Measurements from ENCODE around the gene INSYN1. TPM values are rescaled to one million over a fixed set of nuclear protein-coding genes. Genes with fewer than 3 reads are reported as not detected.

INSYN1 gene
- total RNA-seq, 4 donors from 2014 or later, result 12.5 to 27.4 (median 23.8) TPM

DNA sequence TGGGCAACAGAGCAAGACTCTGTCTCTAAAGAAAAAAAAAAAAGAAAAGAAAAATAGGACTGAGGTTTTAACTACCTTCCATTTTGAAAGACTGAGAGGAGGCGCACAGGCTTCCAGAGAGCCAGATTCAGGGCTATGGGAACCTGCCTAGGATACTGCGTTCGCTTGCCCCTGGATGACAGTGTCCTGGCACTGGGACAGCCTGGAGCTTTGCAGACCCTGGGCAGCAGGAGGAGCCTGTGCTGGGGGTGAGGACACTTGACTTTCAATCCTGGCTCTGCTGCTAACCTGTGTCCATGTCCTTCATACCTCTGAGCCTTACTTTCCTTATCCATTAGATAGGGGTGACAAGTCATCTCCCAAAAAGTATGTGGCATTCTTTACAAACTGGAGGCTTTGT lies 37.7 kb downstream of the INSYN1 start:
- Histone ChIP-seq H3K36me3 (peaks cover 18 to 36% (median 28%) of the 10 kb centered on the region in 4 donors), H3K27me3 (peaks cover 0 to 3% (median 0%) of the 10 kb centered on the region in 4 donors), H3K9me3 (no peaks in the 10 kb centered on the region), H3K27ac (replicated peaks in 1 of 4) (no peak overlapping the region), H3K4me1 (peaks cover 0 to 8% (median 2%) of the 10 kb centered on the region in 4 donors), H3K4me3 (no peak overlapping the region)
- no peak for TF ChIP-seq POLR2AphosphoS5 (IDR thresholded peaks at IDR 0.05)
- TF ChIP-seq, protein P1, sequence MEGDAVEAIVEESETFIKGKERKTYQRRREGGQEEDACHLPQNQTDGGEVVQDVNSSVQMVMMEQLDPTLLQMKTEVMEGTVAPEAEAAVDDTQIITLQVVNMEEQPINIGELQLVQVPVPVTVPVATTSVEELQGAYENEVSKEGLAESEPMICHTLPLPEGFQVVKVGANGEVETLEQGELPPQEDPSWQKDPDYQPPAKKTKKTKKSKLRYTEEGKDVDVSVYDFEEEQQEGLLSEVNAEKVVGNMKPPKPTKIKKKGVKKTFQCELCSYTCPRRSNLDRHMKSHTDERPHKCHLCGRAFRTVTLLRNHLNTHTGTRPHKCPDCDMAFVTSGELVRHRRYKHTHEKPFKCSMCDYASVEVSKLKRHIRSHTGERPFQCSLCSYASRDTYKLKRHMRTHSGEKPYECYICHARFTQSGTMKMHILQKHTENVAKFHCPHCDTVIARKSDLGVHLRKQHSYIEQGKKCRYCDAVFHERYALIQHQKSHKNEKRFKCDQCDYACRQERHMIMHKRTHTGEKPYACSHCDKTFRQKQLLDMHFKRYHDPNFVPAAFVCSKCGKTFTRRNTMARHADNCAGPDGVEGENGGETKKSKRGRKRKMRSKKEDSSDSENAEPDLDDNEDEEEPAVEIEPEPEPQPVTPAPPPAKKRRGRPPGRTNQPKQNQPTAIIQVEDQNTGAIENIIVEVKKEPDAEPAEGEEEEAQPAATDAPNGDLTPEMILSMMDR (IDR thresholded peaks at IDR 0.05), result no peak
- TF ChIP-seq POLR2A (IDR thresholded peaks at IDR 0.05; ENCODE audit: low read depth), result no peak
- no peak for TF ChIP-seq EP300 (IDR thresholded peaks at IDR 0.05)
- no peak for DNase-seq (ENCODE audit: extremely low spot score)
- 85% methylated on average over 3 of the region's 3 CpGs for WGBS
- intact Hi-C loops (cut with DNase I), result no loop called here

DNA sequence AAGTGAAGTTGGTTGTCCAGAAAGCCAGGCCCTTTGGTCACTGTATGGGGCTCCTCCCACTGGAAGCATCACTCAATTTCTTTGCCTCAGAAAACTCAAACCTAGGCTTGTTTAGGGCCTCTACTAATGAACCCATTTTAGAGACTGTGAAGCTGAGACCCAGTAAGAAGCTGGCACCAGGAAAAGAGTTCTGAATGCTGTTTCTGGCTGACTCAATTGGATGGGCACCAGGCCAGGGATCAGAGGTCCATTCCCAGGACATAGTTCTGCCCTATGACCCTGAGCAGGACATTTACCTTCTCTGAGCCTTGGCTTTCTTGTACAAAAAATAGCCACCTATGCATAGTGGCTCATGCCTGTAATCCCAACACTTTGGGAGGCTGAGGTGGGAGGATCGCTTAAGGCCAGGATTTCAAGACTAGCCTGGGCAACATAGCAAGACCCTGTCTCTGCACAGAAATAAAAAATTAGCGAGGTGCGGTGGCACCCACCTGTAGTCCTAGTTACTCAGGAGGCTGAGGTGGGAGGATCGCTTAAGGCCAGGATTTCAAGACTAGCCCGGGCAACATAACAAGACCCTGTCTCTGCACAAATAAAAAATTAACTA lies 38.4 kb downstream of the INSYN1 start:
- Histone ChIP-seq H3K27me3 (no peaks in the 10 kb centered on the region), H3K4me3 (no peak overlapping the region), H3K36me3 (peaks cover 18 to 42% (median 32%) of the 10 kb centered on the region in 4 donors), H3K9me3 (no peaks in the 10 kb centered on the region), H3K4me1 (peaks cover 0 to 8% (median 2%) of the 10 kb centered on the region in 4 donors), H3K27ac (replicated peaks in 1 of 4) (no peak overlapping the region)
- no peak for DNase-seq (ENCODE audit: extremely low spot score)
- intact Hi-C loops (cut with DNase I), result no loop called here
- TF ChIP-seq POLR2A (IDR thresholded peaks at IDR 0.05; ENCODE audit: low read depth) (no peak), EP300 (IDR thresholded peaks at IDR 0.05) (no peak), POLR2AphosphoS5 (IDR thresholded peaks at IDR 0.05) (no peak)
- TF ChIP-seq, protein P1 (IDR thresholded peaks at IDR 0.05), result no peak
- WGBS, result 86% methylated on average over 5 of the region's 5 CpGs

DNA sequence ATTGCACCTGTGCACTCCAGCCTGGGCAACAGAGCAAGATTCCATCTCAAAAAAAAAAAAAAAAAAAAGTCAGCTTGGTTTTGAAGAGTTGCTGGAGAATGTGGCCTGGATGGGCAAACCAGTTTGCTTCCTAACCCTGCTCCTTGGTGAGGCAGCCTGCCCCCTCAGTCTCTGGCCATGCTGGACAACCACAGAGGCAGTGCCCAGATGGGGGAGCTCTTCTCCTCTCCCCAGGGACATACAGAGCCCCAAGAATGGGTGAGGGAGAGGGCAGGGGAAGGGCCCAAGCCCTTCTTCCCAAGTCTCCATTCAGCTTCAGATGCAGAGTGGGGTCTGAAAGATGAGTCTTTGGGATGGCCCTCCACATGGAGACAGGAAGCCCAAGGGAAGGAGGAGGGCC lies 41.0 kb downstream of the INSYN1 start:
- H3K4me3 ChIP-seq, result no peak overlapping the region
- H3K9me3 ChIP-seq, result no peaks in the 10 kb centered on the region
- H3K36me3 ChIP-seq, result peaks cover 18 to 69% (median 54%) of the 10 kb centered on the region in 4 donors
- no peak overlapping the region for H3K27ac ChIP-seq (replicated peaks in 1 of 4)
- intact Hi-C loops (cut with DNase I), result no loop called here
- TF ChIP-seq, protein P1 (IDR thresholded peaks at IDR 0.05), result no peak
- TF ChIP-seq EP300 (IDR thresholded peaks at IDR 0.05), result no peak
- no peak for TF ChIP-seq POLR2A (IDR thresholded peaks at IDR 0.05; ENCODE audit: low read depth)
- no peak for TF ChIP-seq POLR2AphosphoS5 (IDR thresholded peaks at IDR 0.05)
- DNase-seq (ENCODE audit: extremely low spot score), result no peak
- H3K4me1 ChIP-seq, result peaks cover 0 to 8% (median 2%) of the 10 kb centered on the region in 4 donors
- no peaks in the 10 kb centered on the region for H3K27me3 ChIP-seq

DNA sequence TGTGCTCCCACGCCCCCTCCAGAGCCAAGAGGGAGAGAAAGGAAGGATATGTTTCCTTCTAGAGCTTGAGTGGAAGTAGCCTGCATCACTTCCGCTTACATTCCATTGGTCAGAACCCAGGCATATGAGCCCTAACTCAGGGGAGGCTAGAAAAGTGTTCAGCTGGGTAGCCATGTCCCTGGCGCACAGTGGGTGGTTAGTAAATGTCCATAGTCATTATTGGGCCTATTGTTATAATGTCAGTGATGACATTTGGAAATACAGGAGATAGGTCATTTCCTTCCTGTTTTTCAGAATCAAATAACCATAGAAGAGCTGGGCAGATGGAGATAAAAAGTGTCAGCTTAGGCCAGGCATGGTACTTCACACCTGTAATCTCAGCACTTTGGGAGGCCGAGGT lies 41.6 kb downstream of the INSYN1 start:
- no peak for DNase-seq (ENCODE audit: extremely low spot score)
- Histone ChIP-seq H3K36me3 (peaks cover 23 to 75% (median 57%) of the 10 kb centered on the region in 4 donors), H3K9me3 (no peaks in the 10 kb centered on the region), H3K27ac (replicated peaks in 1 of 4) (no peak overlapping the region), H3K4me3 (no peak overlapping the region), H3K27me3 (no peaks in the 10 kb centered on the region), H3K4me1 (peaks cover 0 to 4% (median 2%) of the 10 kb centered on the region in 4 donors)
- intact Hi-C loops (cut with DNase I), result no loop called here
- WGBS, result 93% methylated on average over 4 of the region's 4 CpGs
- no peak for TF ChIP-seq POLR2A (IDR thresholded peaks at IDR 0.05; ENCODE audit: low read depth)
- TF ChIP-seq POLR2AphosphoS5 (IDR thresholded peaks at IDR 0.05), result no peak
- no peak for TF ChIP-seq EP300 (IDR thresholded peaks at IDR 0.05)
- TF ChIP-seq, protein P1 (IDR thresholded peaks at IDR 0.05), result no peak

DNA sequence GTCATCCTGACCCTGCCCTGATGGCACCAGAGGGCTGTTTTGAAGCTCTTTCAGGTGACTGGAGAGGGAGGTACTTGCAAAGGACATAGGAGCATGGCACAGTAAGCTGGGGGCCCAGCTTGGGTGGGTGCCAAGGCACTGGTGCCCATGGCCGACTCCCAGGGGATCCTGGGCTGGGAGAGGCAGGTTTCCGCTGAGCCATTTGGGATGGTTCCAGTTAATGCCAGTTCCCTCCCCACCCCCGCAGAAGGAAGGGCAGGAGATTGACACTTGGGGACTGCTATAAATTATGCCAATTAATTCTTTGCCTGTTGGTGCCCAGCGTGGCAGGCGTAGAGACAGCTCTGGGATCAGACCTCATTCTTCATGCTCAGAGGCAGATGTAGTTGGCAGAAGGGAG lies 42.8 kb downstream of the INSYN1 start:
- TF ChIP-seq, protein P1 (IDR thresholded peaks at IDR 0.05), result no peak
- TF ChIP-seq POLR2AphosphoS5 (IDR thresholded peaks at IDR 0.05), result no peak
- no peak for TF ChIP-seq POLR2A (IDR thresholded peaks at IDR 0.05; ENCODE audit: low read depth)
- no peak for TF ChIP-seq EP300 (IDR thresholded peaks at IDR 0.05)
- H3K27ac ChIP-seq (replicated peaks in 1 of 4), result no peak overlapping the region
- no peak overlapping the region for H3K4me3 ChIP-seq
- intact Hi-C loops (cut with DNase I), result no loop called here
- H3K4me1 ChIP-seq, result peaks cover 0 to 2% (median under 1%) of the 10 kb centered on the region in 4 donors
- no peaks in the 10 kb centered on the region for H3K27me3 ChIP-seq
- WGBS, result 98% methylated on average over 4 of the region's 5 CpGs
- H3K9me3 ChIP-seq, result no peaks in the 10 kb centered on the region
- peaks cover 23 to 87% (median 58%) of the 10 kb centered on the region in 4 donors for H3K36me3 ChIP-seq
- DNase-seq (ENCODE audit: extremely low spot score), result no peak
